TTC549 (cell line): Measurements from ENCODE around the gene HMGB4.

ENCODE experiments used
- FAIRE-seq: peaks from 2 replicates; lab custom pipeline; 2012; peaks lifted over from hg19 to GRCh38; lab: Jason Lieb, UNC

HMGB4 gene

DNA sequence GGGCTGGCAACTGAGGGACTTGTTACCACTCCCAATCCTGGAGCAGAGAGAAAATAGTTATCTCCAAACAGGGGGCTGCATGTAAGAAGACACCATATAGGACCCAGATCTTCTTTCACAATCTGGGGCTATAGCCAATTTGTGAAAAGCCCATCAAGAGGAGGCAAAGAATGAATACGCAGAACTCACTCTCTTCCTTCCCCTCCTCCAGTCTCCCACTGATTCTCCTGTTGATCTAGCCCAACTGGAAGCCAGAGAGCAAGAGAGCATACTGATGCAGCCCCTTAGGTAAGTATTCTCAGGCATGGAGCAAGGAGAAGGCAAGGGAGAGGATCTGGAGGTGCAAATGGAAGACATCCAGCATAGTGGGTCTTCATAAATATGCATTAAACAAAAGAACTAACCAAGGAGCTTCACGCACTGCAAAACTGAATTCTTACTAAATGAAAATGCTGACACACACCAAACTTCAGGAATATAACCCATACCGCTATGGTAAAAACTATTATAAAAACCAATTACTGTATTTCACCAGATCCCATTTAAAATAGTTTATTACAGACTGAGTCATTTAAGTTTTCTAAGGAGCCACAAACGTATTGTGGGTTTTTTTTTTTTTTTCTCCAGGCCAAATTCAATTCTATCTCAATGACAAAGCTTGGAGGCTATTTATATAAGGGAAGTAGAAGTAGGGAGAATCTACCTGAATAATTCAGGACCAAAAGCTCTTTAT is 15.5 kb upstream of the HMGB4 start:
- FAIRE-seq = no peak

DNA sequence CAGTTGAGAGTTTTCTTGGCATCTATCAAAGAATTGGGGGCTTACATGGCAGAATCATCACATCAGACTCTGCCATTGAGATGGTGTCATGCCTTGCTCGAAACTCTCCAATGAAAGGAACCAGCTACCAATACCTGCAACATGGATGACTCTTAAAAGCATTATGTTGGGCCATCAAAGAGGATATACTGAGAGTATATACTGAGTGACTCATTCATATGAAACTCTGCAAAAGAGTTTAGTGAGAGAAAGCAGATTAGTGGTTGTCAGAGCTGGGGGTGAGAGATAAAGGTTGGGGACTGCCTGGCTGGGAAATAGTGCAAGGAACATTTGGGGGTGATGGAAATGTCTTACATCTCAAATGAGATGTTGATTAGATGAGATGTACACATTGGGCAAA is 14.7 kb upstream of the HMGB4 start:
- no peak for FAIRE-seq

DNA sequence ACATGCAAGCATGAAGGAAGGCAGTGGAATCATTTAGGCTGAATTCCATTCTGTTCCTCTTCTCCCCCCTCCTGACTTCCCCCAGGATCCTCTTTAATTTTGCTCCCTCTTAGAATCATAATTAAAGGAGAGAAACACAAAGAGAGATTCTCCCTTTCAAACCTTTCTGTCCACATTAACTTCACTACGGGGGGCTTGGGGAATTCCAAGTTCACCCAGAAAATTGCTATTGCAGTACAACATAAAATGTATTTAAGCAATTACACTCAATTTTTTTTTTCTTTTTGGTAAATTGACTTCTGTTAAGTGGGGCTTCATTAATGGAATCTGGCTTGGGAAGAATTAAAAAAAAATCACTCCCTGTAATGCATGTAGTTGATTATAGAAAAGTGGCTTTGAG is 13.4 kb upstream of the HMGB4 start:
- FAIRE-seq = no peak

DNA sequence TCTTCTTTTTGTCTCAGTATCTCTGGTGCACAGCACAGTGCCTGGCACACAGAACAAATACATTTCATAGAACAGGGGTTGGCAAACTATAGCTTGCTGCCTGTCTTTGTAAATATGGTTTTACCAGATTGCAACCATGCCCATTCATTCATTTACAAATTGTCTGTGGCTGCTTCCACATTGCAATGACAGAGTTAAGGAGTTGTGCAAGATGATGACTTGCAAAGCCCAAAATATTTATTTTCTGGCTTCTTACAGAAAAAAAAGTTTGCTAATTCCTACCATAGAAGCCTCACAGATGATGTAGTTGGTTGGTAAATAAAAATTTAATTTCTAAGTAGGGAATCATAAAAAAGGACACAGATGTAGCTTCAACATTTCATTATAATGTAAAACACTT is 11.2 kb upstream of the HMGB4 start:
- FAIRE-seq = no peak

DNA sequence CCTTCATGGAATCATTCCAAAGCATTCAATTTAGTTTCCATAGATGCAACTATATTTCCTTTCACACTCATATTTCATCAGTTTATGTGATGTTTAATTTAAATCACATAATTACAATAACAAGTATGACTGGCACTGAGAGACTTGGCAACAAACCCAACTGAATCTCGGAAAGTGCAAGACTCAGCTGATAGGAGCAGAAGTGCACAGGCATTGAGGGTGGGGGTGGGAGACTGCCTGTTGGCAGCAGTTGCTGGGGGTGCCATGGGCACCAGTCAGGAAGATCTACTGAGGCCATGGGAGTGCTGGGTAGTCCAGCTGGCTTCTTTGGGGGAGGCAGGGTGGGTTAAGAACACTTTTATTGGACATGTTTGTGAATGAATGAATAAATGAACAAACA is 10.4 kb upstream of the HMGB4 start:
- no peak for FAIRE-seq

DNA sequence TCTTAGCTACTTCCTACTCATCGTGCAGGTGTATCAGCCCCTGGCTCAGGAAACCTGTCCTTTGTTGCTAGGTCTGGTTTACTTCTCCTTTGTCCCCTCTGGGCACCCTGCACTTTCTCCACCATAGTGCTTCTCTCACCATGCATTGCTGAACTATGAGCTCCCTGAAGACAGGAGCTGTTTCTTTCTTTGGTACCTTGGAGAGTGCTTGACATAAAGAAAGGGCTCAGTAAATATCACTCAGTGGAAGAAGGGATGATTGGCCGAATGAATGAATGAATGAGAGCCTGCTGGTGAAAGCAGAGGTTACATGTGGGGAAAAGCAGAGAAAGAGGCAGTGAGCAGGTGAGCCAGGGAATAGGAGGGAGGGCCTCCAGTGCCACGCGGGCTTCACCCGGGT is 9.8 kb upstream of the HMGB4 start:
- no peak for FAIRE-seq

DNA sequence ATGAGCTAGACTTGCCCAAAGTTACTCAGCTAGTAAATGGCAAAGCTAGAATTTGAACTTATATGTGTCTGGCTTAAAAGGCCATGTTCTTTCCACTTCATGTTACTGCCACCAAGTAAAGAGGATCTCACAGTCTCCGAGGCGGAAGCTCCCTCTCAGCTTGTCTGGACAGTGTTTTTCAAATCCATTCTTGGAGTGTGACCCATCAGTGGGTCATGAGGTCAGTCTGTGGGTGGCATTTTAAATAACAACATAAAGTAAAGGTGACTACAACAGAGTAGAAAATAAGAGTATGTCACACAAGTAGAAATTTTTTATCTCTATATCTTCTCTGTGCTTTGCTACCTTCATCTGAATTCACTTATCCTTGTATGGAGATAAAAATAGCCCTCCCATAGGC is 3.2 kb upstream of the HMGB4 start:
- no peak for FAIRE-seq

DNA sequence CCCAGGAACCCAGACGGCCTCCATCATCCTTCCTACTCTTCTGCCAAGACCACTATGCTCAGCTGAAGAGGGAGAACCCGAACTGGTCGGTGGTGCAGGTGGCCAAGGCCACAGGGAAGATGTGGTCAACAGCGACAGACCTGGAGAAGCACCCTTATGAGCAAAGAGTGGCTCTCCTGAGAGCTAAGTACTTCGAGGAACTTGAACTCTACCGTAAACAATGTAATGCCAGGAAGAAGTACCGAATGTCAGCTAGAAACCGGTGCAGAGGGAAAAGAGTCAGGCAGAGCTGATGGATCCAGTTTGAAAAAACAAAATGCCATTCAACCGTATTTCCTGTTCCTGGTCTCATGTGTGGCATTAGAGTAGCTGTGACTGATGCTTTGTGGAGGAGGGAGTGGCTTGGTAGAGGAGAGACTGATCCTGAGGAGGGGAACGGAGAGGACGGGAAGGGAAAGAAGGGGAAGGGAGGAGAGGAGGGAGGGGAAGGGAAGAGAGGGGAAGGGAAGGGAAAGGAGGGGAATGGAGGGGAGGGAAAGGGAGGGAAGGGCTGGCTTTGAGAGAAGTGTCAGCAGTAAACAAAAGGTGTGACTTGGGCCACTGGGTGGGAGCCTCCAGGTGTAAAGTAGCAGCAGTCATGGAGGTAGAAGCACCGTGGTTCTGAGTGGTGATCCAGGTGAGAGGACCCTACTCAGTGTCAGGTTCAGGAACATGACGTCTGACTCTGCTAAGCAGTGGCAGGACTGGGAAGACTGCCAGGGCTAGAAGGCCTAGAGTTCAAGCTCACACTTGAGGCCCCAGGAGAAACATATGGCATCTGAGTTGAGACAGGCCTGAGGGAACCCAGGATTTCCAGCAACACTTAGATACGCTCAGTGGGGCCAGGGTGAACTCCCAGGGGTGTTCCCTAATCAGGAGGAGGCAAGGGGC is 846 bp downstream of the HMGB4 start:
- FAIRE-seq = no peak

DNA sequence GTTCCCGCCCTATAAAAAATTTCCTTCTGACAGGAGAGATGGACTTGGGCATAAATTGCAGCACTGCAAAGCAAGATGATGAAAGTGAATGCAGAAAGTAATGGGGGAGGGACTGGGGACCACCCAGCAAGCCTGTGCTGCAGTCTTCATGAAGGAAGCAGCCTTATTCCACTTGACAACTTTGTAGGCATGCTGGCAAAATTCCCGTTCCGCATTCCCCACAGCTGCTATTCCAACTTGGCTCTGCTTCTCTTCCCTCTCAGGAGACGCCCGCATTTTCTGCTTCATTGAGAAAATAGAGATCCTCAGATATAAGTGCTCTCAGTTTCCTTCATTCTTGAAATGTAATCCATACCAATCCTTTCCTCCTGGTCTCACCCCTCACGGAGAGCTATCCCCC is 2.4 kb downstream of the HMGB4 start:
- no peak for FAIRE-seq

DNA sequence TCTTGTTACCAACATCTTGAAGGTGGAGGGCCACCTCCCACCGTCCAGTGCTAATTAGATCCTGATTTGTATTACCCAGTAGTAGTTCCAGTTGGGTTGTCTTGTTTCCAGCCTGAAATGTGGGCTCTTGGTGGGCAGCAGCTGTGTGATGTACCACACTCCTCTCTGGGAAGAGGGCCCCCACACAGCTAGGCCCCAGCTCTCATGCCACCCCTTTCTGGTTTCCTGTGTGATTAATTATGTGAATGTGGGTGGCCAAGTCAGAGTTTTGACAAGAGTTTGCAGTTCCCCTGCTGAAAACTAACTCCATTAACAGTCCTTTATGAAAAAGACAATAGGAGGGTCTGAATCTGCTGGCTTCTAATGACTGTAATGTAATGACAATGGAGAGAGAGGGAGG is 3.8 kb downstream of the HMGB4 start:
- FAIRE-seq = no peak

DNA sequence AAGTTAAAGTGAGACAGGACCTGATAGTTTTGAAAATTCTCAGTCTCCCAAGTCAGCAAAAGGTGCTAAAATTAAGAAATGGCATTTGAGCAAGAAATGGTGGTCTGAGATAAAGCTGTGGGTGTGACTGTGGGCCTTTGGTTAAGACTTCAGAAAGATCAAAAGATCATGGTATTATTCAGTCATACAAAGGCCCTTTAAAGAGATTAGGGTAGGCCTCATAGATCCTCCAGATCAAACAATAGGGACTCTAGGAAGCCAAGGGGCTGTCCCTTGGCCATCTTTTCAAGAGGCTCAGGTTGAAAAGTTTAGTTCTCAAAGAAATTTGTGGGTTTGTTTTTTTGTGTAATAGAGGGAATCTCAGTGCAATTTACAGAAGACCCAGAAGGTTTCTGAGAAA is 8.4 kb downstream of the HMGB4 start:
- FAIRE-seq = no peak

DNA sequence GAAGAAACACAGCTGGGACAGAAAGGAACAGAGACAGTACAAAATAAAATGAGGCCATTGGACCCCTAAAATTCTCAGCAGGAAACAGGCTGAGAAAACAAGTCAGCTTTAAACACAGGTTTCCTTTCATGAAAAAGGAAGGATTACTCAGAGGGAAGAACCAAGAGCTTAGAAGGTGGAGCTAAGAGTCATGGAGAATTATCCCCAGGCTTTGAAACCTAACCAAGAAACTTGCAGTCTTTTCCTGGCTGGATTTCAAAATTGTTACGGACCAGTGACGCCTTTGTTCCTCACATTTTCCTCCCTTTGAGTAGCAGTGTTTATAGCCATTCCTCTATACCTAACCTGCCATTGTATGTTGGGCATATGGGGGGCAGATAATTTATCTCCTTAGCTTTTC is 8.8 kb downstream of the HMGB4 start:
- no peak for FAIRE-seq

DNA sequence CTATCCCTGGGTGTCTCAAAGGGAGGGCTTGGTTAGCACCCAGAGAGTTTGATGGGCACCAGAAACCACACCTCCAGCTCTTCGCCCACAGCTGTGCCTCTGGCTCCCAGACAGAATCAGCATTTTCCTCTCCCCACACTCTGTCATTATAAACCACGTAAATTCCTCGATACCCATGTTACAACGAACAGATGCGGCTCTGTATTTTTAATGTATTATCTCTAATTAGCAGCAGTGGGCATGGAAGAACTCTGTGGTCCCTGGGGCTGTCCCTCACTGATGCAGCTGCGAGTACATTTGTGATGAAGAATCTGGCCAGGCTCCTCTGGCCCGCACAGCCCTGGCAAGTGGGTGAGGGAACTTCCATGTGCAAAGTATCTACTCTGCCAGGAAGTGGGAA is 10.8 kb downstream of the HMGB4 start:
- FAIRE-seq = no peak

DNA sequence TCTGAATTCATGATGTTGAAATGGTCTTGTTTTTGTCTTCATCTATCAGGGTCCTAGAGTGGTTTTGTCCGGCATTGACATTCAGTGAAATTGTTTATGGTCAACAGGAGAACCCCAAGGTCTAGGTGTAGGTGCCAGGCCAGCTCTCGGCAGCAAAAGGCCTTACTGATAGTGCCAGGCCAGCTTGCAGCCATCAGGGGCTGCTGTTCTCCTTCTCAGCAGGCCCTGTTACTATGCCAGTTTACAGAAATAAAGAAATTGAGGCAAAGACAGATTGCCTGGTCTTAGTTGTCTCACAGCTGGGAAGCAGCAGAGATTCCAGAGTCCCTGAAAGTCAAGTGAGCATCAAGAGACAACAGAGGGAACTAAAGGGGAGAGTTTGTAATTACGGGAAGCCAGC is 12.0 kb downstream of the HMGB4 start:
- no peak for FAIRE-seq

DNA sequence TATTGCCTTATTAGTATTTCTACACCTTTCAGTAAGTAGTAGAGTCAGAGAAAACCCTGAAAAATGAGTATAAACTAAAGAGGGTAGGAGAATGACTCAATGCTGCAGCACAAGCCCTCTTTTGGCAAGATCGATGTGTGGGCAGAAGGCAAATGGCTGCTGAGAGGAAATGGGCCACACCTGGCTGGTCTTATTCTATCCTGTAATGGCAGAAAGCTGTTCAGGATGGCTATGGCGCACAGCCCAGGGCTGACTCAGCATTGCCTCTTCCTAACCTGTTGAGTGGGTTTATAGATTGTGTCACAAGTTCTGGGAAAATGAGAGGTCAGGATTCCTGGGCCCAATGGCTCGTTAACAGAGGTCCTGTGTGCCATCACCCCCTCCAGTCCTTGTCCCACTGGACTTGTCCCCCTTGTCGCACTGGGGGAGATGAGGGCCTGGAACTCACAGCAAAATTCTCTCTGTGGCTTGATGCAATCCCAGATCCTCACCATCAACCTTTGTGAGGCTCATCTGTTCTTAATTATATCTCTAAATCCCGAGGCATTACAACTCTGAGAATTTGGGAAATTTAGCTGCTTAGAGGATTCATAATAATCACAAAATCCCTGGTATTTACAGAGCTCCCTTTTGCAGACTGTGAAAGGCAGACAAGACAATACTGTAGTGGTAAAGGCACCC is 13.2 kb downstream of the HMGB4 start:
- no peak for FAIRE-seq

DNA sequence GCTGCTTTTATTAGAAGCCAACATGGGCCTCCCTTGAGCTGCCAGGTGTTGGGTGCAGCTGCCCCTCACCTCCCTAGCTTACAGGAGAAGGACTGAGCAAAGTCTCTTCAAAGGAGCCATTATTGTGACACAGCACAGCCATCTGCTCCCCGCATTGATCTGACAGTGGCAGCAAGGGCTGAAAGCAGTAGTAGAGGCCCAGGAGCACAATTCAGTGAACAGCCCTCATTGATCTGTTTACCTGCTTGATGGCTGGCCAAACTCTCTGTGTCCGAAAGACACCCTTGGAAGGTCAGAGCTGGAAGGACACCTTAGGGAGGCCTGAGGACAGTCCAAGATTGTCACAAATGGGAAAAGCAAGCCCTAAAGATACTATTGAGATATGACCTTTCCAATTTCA is 14.5 kb downstream of the HMGB4 start:
- no peak for FAIRE-seq

DNA sequence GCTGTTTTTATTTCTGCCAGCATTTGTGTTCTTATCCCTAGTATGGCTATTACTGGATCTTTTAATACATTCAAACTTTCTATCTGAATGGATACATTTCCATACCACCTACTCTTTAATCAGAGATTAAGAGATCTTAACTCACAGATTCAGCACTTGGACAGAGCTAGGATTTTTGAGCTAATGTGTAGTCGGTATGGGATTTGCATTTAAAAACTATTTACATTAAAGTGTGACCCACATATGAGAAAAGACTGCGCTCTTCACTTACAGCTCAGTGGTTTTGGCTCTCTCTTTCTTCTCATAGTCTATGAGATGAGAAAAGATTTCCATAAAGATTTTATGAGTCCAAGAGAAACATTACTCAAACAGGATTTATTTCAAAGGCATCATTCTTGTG is 16.4 kb downstream of the HMGB4 start:
- FAIRE-seq = no peak

DNA sequence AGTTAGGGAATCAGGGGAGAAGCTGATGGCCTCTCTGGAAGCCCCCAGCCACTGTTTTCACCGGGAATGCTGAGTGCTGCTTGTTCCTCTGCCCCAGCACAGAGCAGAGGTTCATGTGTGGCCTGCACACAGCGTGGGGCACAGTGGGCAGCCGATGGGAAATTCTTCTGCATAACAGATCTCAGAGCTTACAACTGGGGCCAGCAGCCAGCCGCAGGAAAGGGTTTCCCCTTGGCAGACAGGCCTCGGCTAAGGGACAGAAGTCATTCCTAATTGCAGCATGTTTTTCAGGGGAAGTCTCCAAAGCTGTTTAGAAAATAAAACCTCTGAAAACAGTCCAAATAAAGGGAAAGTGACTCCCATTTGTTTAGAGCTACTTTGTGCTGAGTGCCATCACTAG is 22.6 kb downstream of the HMGB4 start:
- FAIRE-seq = no peak

DNA sequence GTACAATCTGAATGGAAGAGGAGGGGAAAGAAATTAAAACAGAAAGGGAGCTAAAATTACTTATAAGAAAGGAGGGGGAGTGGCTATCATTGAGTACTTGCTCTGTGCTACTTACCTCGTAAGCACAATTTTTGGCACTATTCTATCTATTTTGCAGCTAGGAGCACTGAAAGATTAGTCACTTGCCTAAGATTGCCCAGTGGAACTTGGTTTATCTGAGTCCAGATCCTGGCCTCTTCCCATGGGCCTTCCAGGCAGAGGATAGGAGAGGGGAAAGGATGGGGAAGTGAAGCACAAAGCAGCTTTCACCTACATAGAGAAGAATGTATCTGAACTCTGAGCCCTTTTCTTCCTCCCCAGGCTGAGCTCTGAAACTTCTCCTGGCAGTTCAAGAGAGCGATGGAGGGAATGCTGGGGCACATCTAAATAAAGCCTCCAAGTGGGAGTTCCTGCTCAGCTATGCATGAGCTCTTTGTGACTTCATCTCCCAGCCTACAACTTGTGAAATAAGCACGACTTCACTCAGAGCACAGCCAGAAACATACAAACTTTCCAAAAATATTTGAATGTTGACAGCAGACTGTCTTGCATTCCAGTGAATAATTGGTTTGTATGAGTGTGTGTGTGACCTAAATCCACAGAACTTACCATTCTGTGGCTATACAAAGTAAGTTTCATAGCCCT is 29.4 kb downstream of the HMGB4 start:
- no peak for FAIRE-seq

DNA sequence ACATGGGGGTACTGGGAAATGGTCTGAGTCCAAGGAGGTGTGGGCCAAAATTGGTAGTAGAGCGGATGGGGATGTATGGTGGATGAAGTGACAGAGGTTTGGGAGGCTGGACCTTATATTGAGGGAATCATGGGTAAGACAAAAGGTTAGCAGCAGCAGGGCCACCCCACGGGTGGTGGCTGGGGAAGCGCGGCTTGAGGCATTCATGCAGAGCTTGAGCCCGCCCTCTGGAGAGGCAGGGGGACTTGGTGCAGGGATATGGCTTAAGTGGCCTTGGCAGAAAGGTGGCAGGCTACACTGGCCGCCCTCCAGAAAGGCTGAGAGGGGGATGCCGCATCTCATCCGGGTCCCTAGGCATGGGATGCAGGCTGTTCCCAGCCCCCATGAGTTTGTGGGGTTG is 31.5 kb downstream of the HMGB4 start:
- FAIRE-seq = no peak

DNA sequence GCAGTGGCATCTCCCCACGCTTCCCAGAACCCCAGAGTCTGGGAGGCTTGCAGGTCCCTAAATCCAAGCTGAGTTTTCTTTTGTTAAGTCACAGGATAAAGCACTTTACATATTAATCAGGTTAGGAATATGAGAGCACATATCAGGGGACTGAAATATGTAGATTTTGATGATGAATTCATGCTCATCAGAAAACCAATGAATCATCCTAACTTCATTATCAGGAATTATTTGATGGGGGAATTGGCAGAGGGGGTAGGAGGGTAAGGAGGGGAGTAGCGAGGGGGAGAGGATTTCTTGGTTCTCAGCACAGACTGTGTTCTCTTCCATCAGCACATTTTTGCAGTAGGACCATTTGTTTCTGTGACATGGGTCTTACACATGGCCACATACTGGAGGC is 32.1 kb downstream of the HMGB4 start:
- FAIRE-seq = no peak

DNA sequence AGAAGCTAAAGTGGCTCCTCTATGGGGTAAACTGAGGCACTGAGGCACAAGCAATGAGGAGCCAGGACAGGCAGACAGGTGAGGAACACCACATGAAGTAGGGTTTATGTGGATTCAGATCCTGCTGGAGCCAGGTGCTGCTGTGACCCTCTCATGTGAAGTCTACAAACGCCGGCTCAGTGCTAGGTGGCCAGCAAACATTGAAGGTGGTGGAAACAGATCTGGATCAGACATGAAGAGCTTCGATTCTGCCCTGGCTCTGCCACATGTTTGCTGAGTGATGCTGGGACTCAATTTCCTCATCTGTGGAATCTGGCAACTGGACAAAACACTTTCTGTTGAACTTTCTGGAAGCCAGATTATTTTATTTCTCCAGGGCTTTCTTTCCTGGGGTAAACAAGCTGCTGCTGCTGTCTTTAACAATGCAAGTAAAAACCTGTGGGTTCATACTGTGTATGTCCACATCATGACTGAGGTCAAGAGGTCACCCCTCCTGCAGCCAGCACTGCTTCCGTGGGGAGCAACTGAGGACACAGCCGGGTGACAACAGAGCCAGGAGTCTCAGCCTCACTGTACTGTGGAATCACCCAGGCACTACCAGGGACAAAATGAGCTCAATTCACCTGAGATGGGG is 33.3 kb downstream of the HMGB4 start:
- FAIRE-seq = no peak
